ENCODE results near the gene MIA3. TPM values are rescaled to one million over a fixed set of nuclear protein-coding genes. Genes with fewer than 3 reads are reported as not detected.

Gene MIA3
- total RNA-seq, 1 donor from 2014 or later, result 46.3 TPM

GRCh38 chr1:222642468-222642867 is 24.6 kb downstream of the MIA3 start:
- H3K9ac ChIP-seq, result no peak overlapping the region
- H3K79me2 ChIP-seq (ENCODE audit: low read depth), result peaks cover 16% of the 10 kb centered on the region
- TF ChIP-seq EZH2phosphoT487 (IDR thresholded peaks at IDR 0.05) (no peak), EZH2 (IDR thresholded peaks at IDR 0.05) (no peak)
- TF ChIP-seq, protein P1, sequence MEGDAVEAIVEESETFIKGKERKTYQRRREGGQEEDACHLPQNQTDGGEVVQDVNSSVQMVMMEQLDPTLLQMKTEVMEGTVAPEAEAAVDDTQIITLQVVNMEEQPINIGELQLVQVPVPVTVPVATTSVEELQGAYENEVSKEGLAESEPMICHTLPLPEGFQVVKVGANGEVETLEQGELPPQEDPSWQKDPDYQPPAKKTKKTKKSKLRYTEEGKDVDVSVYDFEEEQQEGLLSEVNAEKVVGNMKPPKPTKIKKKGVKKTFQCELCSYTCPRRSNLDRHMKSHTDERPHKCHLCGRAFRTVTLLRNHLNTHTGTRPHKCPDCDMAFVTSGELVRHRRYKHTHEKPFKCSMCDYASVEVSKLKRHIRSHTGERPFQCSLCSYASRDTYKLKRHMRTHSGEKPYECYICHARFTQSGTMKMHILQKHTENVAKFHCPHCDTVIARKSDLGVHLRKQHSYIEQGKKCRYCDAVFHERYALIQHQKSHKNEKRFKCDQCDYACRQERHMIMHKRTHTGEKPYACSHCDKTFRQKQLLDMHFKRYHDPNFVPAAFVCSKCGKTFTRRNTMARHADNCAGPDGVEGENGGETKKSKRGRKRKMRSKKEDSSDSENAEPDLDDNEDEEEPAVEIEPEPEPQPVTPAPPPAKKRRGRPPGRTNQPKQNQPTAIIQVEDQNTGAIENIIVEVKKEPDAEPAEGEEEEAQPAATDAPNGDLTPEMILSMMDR (IDR thresholded peaks at IDR 0.05), result no peak
- peaks cover 2% of the 10 kb centered on the region for H3K27me3 Mint-ChIP-seq (ENCODE audit: insufficient read depth, low read depth)
- no peaks in the 10 kb centered on the region for H3K4me1 ChIP-seq
- no peaks in the 10 kb centered on the region for H4K20me1 ChIP-seq (ENCODE audit: low read depth)
- no peak overlapping the region for H2AFZ ChIP-seq (replicated peaks)
- DNase-seq (ENCODE audit: low spot score), result no peak
- H3K4me2 ChIP-seq, result no peak overlapping the region
- no peak overlapping the region for H3K27ac Mint-ChIP-seq
- H3K9me3 Mint-ChIP-seq, result no peaks in the 10 kb centered on the region
- H3K36me3 Mint-ChIP-seq, result peaks cover 10% of the 10 kb centered on the region
- H3K4me3 ChIP-seq, result no peak overlapping the region
- peaks cover 17% of the 10 kb centered on the region for H3K36me3 ChIP-seq
- no peak overlapping the region for H3K27ac ChIP-seq
- no peaks in the 10 kb centered on the region for H3K27me3 ChIP-seq
- H3K4me1 Mint-ChIP-seq, result peaks cover 15% of the 10 kb centered on the region
- no peak overlapping the region for H3K4me3 Mint-ChIP-seq
- no peaks in the 10 kb centered on the region for H3K9me3 ChIP-seq (ENCODE audit: low read depth)
- peaks cover 26% of the 10 kb centered on the region for H3F3A ChIP-seq (ENCODE audit: low read depth)

- H3K4me3 ChIP-seq, result peak overlapping the region; percentile 67
- H3K27ac ChIP-seq, result peak overlapping the region; percentile 62
- H3F3A ChIP-seq (ENCODE audit: low read depth), result peaks cover 26% of the 10 kb centered on the region
- H3K9ac ChIP-seq, result peak overlapping the region; percentile 54
- H3K27me3 ChIP-seq, result no peaks in the 10 kb centered on the region
- Mint-ChIP-seq H3K36me3 (peaks cover 8% of the 10 kb centered on the region), H3K4me3 (peak overlapping the region; percentile 97), H3K9me3 (no peaks in the 10 kb centered on the region), H3K4me1 (peaks cover 15% of the 10 kb centered on the region), H3K27ac (peak overlapping the region; percentile 61), H3K27me3 (ENCODE audit: insufficient read depth, low read depth) (peaks cover 2% of the 10 kb centered on the region)
- no peak for DNase-seq (ENCODE audit: low spot score)
- H3K79me2 ChIP-seq (ENCODE audit: low read depth), result peaks cover 16% of the 10 kb centered on the region
- peak overlapping the region; percentile 88 for H3K4me2 ChIP-seq
- H3K4me1 ChIP-seq, result no peaks in the 10 kb centered on the region
- TF ChIP-seq EZH2 (IDR thresholded peaks at IDR 0.05) (no peak), EZH2phosphoT487 (IDR thresholded peaks at IDR 0.05) (no peak)
- TF ChIP-seq, protein P1 (IDR thresholded peaks at IDR 0.05), result no peak
- no peaks in the 10 kb centered on the region for H3K9me3 ChIP-seq (ENCODE audit: low read depth)
- H3K36me3 ChIP-seq, result peaks cover 17% of the 10 kb centered on the region
- H2AFZ ChIP-seq (replicated peaks), result peak overlapping the region; percentile 60
- H4K20me1 ChIP-seq (ENCODE audit: low read depth), result no peaks in the 10 kb centered on the region
Measured at GRCh38 chr1:222643606-222643937, 25.7 kb downstream of the MIA3 start.

GRCh38 chr1:222643938-222644635 is 26.2 kb downstream of the MIA3 start:
- no peaks in the 10 kb centered on the region for H3K9me3 Mint-ChIP-seq
- peaks cover 16% of the 10 kb centered on the region for H3K79me2 ChIP-seq (ENCODE audit: low read depth)

More at GRCh38 chr1:222643938-222644635, 26.2 kb downstream of the MIA3 start:
- H3K27ac Mint-ChIP-seq, result peak overlapping the region; percentile 94
- no peaks in the 10 kb centered on the region for H3K27me3 ChIP-seq
- peak; percentile 96 for DNase-seq (ENCODE audit: low spot score)
- peaks cover 17% of the 10 kb centered on the region for H3K36me3 ChIP-seq
- H4K20me1 ChIP-seq (ENCODE audit: low read depth), result no peaks in the 10 kb centered on the region
- H3K4me3 Mint-ChIP-seq, result peak overlapping the region; percentile 97
- peak overlapping the region; percentile 67 for H3K4me3 ChIP-seq
- peaks cover 26% of the 10 kb centered on the region for H3F3A ChIP-seq (ENCODE audit: low read depth)
- H3K9me3 ChIP-seq (ENCODE audit: low read depth), result no peaks in the 10 kb centered on the region
- H3K4me1 Mint-ChIP-seq, result peaks cover 15% of the 10 kb centered on the region
- H3K27me3 Mint-ChIP-seq (ENCODE audit: insufficient read depth, low read depth), result peaks cover 2% of the 10 kb centered on the region
- peak overlapping the region; percentile 60 for H2AFZ ChIP-seq (replicated peaks)
- no peaks in the 10 kb centered on the region for H3K4me1 ChIP-seq
- no peak for TF ChIP-seq EZH2 (IDR thresholded peaks at IDR 0.05)
- no peak for TF ChIP-seq EZH2phosphoT487 (IDR thresholded peaks at IDR 0.05)
- TF ChIP-seq, protein P1 (IDR thresholded peaks at IDR 0.05), result no peak
- peak overlapping the region; percentile 88 for H3K4me2 ChIP-seq
- H3K9ac ChIP-seq, result peak overlapping the region; percentile 62
- peak overlapping the region; percentile 62 for H3K27ac ChIP-seq
- peaks cover 5% of the 10 kb centered on the region for H3K36me3 Mint-ChIP-seq
